GM12891 (cell line): ENCODE measurements around the gene ADIPOR2.

Experiments used
- PAX5 ChIP-seq: IDR thresholded peaks from 2 replicates; pipeline ENCODE4 v1.6.1; 2011; ENCODE audit warnings: low read length, moderate library complexity, mild to moderate bottlenecking; ENCODE audit not compliant: insufficient read depth, severe bottlenecking
- POLR2A ChIP-seq: IDR thresholded peaks from 2 replicates; pipeline ENCODE4 v1.6.1; 2011; ENCODE audit warnings: low read depth, low read length, control low read depth

GRCh38 chr12:1741154-1741949, 50.5 kb downstream of the ADIPOR2 start:
- TF ChIP-seq PAX5 (no peak), POLR2A (no peak)
